ENCODE results near the gene IPO9.

- no peak for TF ChIP-seq CTCF (IDR thresholded peaks at IDR 0.05)
- TF ChIP-seq POLR2A (IDR thresholded peaks at IDR 0.05), result no peak
These were observed 2.4 kb downstream of the IPO9 start for GRCh38 chr1:201831371-201831770.
